PC-3 (cell line): ENCODE data around the gene TMEM106C.

Experiments used
- CTCF ChIP-seq: fragments of 300-600 bp; sonication (generic); conservative IDR thresholded peaks from 2 replicates; pipeline ENCODE4 v1.5.1; 2017; ENCODE audit warnings: antibody characterized with exemption, low read depth, mild to moderate bottlenecking, low read length
- EZH2 ChIP-seq: fragments of 300-600 bp; sonication (generic); IDR thresholded peaks from one replicate; pipeline ENCODE4 v1.6.1; 2017; ENCODE audit warnings: antibody characterized with exemption, mild to moderate bottlenecking, low read length; ENCODE audit not compliant: unreplicated experiment
- EZH2phosphoT487 ChIP-seq: fragments of 300-600 bp; sonication (generic); IDR thresholded peaks from 2 replicates; pipeline ENCODE4 v1.6.1; 2018; ENCODE audit warnings: mild to moderate bottlenecking, antibody characterized with exemption, low read length, borderline replicate concordance

GRCh38 chr12:47938594-47938993 lies 24.8 kb upstream of the TMEM106C start:
- TF ChIP-seq CTCF (no peak), EZH2 (no peak), EZH2phosphoT487 (no peak)
